Bronchial epithelial cell (primary cell): ENCODE data around the gene IL20RB. TPM values are rescaled to one million over a fixed set of nuclear protein-coding genes. Genes with fewer than 3 reads are reported as not detected.
A peak's percentile ranks its signal among the peaks of the same experiment; 100 is the strongest.

Experiments used
- DNase-seq: peaks from one replicate; pipeline ENCODE4 v3.0.0-alpha.2; 2010; ENCODE audit warnings: low read depth
- FAIRE-seq: peaks from 2 replicates; lab custom pipeline; 2011; peaks lifted over from hg19 to GRCh38; lab: Jason Lieb, UNC
- H3K27me3 ChIP-seq: 2 replicates; pipeline ENCODE4 v1.5.1; 2011; ENCODE audit warnings: low read length; ENCODE audit not compliant: control insufficient read depth, insufficient read depth
- H3K36me3 ChIP-seq: 2 replicates; pipeline ENCODE4 v1.5.1; 2011; ENCODE audit warnings: low read length; ENCODE audit not compliant: control insufficient read depth, insufficient read depth
- H3K4me3 ChIP-seq: 2 replicates; pipeline ENCODE4 v1.5.1; 2011; ENCODE audit warnings: mild to moderate bottlenecking, low read depth, low read length, control low read depth
- total RNA-seq: library from RNA; depleted of rRNA; stranded (reverse); fragments of >200 nt; gene quantifications from 2 replicates; pipeline ENCODE4 v1.2.1, GENCODE V29; 2014
- TF ChIP-seq, protein P1 (sequence below): IDR thresholded peaks from 2 replicates; pipeline ENCODE4 v1.5.1; 2011; ENCODE audit warnings: mild to moderate bottlenecking, moderate library complexity, low read length, control low read depth, inconsistent platforms; ENCODE audit not compliant: insufficient read depth, severe bottlenecking

The IL20RB gene
- total RNA-seq, 1 donor from 2014 or later: 150 TPM

DNA sequence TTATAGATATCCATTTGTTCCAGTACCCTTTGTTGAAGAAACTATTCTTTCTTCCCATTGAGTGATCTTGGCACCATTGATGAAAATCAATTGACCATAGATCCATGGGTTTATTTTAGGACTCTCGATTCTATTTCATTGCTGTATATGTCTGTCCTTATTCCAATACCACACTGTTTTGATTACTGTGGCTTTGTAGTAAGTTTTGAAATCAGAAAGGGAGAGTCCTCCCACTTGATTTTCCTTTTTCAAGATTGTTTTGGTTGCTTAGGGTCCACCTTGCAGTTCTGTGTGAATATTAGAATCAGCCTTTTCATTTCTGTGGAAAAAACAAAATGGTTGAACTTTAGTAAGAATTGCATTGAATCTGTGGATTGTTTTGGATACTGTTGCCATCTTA, 20.6 kb upstream of the IL20RB start:
- Histone ChIP-seq H3K4me3 (no peak overlapping the region), H3K27me3 (no peaks in the 10 kb centered on the region), H3K36me3 (no peaks in the 10 kb centered on the region)
- DNase-seq: no peak
- FAIRE-seq: no peak
- TF ChIP-seq, protein P1, sequence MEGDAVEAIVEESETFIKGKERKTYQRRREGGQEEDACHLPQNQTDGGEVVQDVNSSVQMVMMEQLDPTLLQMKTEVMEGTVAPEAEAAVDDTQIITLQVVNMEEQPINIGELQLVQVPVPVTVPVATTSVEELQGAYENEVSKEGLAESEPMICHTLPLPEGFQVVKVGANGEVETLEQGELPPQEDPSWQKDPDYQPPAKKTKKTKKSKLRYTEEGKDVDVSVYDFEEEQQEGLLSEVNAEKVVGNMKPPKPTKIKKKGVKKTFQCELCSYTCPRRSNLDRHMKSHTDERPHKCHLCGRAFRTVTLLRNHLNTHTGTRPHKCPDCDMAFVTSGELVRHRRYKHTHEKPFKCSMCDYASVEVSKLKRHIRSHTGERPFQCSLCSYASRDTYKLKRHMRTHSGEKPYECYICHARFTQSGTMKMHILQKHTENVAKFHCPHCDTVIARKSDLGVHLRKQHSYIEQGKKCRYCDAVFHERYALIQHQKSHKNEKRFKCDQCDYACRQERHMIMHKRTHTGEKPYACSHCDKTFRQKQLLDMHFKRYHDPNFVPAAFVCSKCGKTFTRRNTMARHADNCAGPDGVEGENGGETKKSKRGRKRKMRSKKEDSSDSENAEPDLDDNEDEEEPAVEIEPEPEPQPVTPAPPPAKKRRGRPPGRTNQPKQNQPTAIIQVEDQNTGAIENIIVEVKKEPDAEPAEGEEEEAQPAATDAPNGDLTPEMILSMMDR: no peak

DNA sequence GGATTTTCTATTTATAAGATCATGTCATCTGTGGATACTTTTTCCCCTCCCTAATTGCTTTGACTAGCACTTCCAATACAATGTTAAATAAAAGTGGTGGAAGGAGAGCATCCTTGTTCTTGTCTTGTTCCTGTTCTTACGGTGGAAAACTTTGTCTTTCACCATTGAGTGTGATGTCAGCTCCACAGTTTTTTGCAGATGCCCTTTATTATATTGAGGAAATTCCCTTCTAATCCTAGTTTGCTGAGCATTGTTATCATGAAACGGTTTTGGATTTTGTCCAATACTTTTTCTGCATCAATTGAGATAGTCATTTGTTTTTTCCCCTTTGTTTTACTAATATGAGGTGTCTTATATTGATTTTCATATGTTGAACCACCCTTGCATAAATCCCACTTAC, 19.9 kb upstream of the IL20RB start:
- DNase-seq (no peak), FAIRE-seq (no peak)
- TF ChIP-seq, protein P1: no peak
- H3K27me3 ChIP-seq: no peaks in the 10 kb centered on the region
- H3K4me3 ChIP-seq: no peak overlapping the region
- H3K36me3 ChIP-seq: peaks cover 2% of the 10 kb centered on the region

DNA sequence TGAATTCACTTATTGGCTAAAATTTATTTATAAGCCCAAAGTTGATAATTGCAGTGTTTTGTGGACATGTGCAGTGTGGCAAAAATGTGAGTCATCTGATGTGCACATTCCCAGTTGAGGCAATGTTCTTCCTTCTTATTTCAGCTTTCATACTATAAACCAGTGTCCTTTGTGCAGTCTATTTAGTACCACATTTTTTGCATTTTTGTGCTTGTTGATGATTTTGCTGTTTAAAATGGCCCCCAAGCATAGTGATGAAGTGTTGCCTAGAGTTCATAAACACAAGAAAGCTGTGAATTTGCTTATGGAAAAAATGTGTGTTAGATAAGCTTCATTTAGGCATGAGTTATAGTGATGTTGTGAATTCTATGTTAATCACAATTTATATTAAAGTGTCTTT, 19.4 kb upstream of the IL20RB start:
- DNase-seq (peak; percentile 64), FAIRE-seq (no peak)
- Histone ChIP-seq H3K27me3 (no peaks in the 10 kb centered on the region), H3K4me3 (no peak overlapping the region), H3K36me3 (peaks cover 2% of the 10 kb centered on the region)
- TF ChIP-seq, protein P1: no peak

DNA sequence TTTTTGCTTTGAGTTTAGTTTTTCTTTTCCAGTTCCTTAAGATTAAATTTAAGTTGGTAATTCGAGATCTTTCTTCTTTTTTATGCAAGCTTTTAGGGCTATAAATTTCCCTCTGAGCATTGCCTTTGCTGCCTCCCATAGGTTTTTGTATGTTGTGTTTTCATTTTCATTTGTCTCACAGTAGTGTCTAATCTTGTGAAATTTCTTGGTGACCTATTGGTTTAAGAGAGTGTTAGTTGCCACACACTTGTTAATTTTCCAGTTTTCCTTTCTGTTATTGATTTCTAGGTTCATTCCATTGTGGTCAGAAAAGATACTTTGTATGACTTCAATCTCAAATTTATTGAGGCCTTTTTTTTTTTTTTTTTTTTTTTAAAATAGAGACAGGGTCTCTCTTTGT, 18.3 kb upstream of the IL20RB start:
- FAIRE-seq: no peak
- Histone ChIP-seq H3K4me3 (no peak overlapping the region), H3K36me3 (peaks cover 2% of the 10 kb centered on the region), H3K27me3 (no peaks in the 10 kb centered on the region)
- TF ChIP-seq, protein P1: no peak
- DNase-seq: no peak

DNA sequence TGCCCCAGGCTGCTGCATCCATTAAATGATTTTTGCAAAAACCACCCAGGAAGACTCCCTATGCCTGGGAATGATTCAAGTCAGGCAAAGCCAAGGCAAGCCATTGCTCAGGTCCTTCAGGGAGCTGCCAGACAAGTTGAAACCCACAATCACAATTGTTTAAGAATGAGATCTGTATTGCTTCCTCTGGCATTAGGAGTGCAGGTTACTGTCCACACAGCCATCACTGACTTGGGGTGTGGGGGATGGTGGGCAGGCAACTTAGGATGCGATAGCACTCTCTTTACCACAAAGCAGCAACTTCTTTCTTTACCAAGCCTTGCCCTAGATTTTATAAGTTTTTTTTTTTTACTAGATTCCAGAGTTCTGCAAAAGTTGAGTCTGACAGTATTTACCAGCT, 15.0 kb upstream of the IL20RB start:
- FAIRE-seq (no peak), DNase-seq (no peak)
- TF ChIP-seq, protein P1: no peak
- H3K4me3 ChIP-seq: no peak overlapping the region
- no peaks in the 10 kb centered on the region for H3K27me3 ChIP-seq
- H3K36me3 ChIP-seq: peaks cover 4% of the 10 kb centered on the region

DNA sequence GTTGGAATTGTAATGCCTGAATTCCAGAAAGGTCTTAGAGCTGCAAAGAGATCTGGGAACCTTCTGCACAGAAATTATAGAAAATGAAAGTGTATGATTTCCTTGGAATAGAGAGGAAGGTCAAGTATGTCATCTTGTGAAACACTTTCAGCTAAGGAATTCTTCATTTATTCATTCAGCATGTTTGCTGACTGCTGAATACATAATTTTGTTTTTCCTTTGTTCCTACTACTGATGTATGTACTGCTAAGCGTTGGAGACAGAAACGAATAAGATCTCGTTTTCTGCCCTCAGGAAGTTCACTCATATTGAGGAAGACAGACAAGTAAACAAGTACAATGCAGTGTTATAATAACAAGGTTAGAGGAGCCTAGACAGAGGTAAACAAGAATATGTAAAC, 14.3 kb upstream of the IL20RB start:
- Histone ChIP-seq H3K4me3 (no peak overlapping the region), H3K36me3 (peaks cover 4% of the 10 kb centered on the region), H3K27me3 (no peaks in the 10 kb centered on the region)
- TF ChIP-seq, protein P1: no peak
- DNase-seq (no peak), FAIRE-seq (no peak)
